ENCODE measurements around the gene NPHP1.
"Not testable (repeated sequence)": the region's sequence is repeated elsewhere in the genome, so short reads cannot be mapped to it uniquely, and the experiment has no call there.

NPHP1 gene

DNA sequence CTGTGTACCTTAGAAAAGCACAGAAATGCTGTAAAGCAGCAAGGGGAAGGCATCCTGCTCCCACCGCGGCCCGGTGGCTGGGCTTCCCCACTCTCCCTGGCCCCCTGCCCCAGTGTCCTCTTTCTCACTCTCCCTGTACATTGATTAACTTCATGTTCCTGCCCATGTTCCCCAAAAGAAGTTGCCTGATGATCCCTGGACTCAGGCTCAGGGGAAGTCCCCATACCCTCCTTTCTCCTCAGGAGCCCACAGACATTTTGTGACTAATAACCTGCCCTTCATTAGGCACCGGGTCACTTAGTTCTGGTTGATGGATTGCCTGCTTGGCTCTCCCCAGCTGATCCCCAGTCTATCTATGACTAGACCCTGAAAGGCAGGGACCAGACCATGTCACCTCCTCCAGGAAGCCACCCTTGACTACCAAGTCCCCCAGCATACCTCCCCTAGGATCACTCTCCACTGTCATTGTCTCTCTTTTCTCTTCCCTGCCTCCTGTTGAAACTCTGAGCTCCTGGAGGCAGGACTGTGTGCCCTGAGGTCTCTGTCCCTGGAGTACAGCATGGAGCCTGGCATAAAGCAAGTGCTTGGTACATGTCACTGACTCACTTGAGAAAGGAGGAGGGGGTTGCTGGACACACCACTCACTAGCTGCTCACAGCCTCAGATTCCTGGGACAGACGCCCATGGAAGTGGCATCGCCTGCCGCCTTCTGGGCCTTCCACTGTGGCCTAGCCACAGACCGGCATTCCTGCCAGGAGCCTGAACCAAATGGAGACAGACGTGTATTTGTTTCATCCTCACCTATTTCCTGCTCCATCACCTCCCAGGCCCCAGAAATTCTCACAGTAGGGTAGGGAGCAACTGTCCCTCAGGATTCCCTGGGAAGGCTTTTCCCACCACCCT lies 102.7 kb downstream of the NPHP1 start:
- DNase-seq, result no peak

GRCh38 chr2:110101280-110101844 lies 103.5 kb downstream of the NPHP1 start:
- peak; percentile 42 for DNase-seq

- DNase-seq, result not testable (repeated sequence)
These were observed 103.9 kb downstream of the NPHP1 start for GRCh38 chr2:110100880-110101279.

- DNase-seq, result no peak
These were observed 104.3 kb downstream of the NPHP1 start for GRCh38 chr2:110100480-110100879.

DNA sequence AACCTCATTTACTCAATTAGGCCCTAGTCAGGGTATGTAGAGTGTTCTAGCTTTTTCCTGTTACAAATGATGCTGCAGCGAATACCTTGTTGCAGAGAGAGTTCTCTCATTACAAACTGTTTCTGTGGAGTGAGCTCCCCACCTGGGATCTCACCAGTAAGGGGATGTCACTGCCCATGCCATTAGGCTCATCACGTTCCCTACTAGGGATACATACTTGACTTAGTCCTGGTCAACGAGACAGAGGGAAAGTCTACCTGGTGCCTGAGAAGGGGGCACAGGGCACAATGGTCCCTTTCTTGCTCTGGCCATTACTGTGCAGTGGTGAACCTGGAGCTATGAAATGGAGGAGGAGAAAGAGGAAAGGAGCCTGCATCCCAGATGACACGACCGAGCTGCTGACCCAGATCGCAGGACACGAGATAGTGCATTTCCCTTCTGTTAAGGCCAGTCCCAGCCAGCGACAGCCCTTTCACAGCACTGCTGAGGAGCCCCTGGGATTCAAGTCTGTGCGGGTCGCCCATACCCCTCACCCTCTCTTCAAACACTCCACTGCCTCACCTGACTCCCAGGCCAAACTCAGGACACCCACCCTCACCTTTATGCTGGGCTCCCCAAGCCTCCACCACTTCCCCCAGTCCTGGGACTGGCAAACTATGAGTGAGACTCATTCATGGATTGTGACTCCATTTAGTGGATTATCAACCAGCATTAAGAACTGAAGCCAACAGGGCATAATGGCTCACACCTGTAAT lies 105.2 kb downstream of the NPHP1 start:
- no peak for DNase-seq

GRCh38 chr2:110099038-110099425 lies 105.8 kb downstream of the NPHP1 start:
- no peak for DNase-seq

DNA sequence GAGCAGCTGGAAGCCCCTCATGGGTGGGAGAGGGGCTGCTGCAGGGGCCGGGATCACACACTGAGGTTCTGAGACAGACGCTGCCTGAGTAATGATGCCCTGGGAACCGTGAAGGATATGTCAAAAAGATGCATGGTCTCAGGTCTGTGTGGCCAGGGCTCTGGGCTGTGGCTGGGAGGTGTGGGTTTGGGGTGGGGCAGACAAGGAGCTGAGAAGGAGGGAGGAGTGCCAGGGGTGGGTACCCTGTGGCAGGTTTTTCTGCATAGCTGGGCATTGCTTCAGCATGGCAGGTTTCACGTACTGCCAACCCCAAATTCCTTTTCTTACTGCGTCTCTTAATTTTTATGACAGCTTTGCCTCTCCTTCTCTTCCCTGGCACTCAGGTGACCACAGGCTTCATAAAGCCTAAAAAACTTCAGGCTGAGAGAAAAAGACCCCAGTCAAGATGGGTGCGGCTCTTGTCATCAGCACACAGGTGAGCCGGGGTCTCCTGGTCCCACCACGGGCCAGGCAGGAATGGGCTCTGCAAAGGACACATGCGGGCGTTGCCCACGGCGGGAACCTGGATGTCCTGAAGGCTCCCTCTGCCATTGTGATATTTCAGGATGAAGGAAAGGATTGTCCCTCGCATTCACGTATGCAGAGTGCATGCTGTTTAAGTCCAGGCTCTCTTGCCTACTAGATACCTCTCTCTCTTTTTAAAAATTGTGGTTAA lies 107.2 kb downstream of the NPHP1 start:
- DNase-seq, result no peak

DNA sequence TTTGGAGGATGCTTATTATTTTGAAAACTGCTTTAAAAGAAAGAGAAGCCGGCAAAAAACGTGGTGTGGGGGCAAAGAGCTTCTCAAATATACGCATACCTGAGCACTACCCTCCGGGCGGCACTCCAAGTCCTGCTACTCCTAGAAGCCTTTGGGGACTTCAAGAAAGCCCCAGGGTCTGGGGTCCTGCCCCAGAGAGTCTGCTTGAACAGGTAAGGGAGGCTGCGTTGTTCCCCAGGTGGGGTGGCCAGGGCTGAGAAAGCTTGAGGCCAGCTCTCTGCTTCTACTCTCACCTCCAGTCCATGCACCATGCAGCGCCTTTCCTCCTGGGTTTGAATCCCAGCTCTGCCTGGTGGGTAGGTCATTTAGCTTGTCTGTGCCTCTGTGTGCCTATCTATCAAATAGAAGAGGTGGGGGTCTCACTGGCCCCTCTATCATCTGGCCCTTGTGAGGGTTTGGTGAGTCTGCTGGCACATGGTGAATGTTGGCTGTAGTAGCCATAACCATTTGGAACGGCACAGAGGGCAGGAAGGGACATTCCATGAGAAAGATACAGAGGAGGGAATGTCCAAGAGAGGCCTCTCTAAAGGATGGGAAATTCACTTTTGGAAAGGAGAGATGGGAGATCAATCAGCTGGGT lies 108.7 kb downstream of the NPHP1 start:
- DNase-seq, result no peak

GRCh38 chr2:110094884-110095534 lies 109.8 kb downstream of the NPHP1 start:
- not testable (repeated sequence) for DNase-seq

DNA sequence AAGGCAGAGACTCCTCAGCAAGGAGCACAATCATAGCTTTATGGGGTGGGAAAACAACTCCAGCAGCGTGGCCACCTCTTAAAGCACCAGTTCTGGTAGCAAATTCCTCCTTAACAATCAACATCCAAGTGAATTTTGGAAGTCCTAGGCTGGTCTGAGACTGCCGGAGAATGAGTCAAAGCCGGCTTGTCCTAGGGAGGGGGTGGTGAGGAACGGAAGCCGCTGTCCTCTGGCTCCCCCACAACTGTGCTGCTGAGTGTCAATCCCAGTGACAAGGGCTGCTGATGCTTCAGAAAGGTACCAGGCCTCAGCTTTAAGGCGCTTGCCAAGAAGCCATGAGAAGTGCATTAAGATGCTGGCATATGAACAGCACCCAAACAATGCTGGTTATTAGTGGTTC lies 110.9 kb downstream of the NPHP1 start:
- not testable (repeated sequence) for DNase-seq

DNA sequence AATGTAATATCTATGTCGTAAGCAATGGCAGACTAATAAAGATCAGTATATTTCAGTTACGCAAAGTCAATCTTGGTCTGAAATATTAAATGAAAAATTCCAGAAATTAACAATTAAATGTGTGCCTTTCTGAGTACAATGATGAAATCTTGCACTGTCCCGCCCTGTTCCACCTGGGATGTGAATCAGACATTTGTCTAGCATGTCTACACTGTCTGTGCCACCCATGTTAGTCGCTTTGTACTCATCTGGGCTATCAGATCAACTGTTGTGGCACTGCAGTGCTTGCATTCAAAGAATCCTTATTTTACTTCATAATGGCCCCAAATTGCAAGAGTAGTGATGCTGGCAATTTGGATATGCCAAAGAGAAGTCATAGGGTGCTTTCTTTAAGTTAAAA lies 114.6 kb downstream of the NPHP1 start:
- not testable (repeated sequence) for DNase-seq

- DNase-seq, result not testable (repeated sequence)
These were observed 121.1 kb downstream of the NPHP1 start for GRCh38 chr2:110083757-110084156.

DNA sequence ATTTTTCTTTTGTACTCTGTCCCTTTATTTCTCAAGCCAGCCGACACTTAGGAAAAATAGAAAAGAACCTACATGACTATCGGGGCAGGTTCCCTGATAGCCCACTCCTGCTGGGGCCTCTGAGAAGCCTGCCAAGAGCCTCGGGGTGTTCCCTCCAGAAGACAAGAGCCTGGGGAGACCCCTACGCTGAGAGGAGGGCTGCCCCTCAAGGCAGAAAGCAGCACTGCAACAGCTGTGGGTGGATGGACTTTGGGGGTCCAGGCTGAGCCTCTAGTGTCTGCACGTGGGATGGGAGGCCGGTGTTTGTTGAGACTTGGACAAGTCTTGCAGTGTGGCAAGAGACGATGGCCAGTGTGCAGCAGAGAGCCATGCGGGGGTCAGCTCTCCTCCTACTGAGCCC lies 121.7 kb downstream of the NPHP1 start:
- not testable (repeated sequence) for DNase-seq

DNA sequence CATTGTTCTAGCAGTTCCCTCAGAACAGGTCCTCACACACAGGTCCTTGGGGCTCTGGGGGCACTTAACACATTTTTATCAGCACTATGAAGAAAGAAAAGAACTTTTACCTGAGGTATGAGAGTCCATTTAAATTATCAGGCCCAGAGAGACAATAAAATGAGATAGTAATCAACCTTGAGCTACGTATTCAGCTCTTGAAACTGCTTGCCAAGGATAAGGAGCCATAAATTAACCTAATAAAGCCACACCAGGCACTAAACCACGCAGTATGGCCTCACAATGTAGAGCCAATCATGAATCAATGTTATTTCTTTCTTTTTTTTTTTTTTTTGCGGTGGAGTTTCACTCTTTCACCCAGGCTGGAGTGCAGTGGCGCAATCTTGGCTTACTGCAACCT lies 126.7 kb downstream of the NPHP1 start:
- not testable (repeated sequence) for DNase-seq

DNA sequence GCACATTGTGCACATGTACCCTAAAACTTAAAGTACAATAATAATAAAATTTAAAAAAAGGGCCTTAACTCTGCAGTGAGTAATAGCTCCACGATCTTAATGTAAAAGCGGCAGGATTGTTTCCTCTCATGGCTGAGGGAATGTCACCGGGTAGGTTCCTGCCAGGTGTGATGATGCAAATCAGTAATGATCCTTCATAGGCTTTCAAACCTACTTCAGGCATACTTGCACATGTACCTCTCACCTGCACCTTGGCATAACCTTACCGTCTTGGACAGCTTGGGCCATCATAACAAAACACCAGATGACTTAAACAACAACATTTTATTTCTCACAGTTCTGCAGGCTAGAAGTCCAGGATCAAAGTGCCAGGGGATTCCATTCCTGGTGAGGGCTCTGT lies 128.9 kb downstream of the NPHP1 start:
- DNase-seq, result not testable (repeated sequence)

Measured in stimulated activated CD4-positive, alpha-beta T cell treated with anti-CD3 and anti-CD28 coated beads, Interleukin-15, amount 100 ng/mL, for 24 hours (primary cell).